ENCODE results near the gene PARN.

PARN gene

GRCh38 chr16:14386115-14386514, 243.9 kb downstream of the PARN start:
- H3K27ac ChIP-seq (ENCODE audit: low read depth, low read length), result no peak overlapping the region

More at GRCh38 chr16:14386115-14386514, 243.9 kb downstream of the PARN start:
- Histone ChIP-seq H3K36me3 (ENCODE audit: control insufficient read depth, insufficient read depth, low read length) (no peaks in the 10 kb centered on the region), H3K9ac (ENCODE audit: low read length) (no peak overlapping the region), H3K27me3 (ENCODE audit: control insufficient read depth, insufficient read depth, low read length) (no peaks in the 10 kb centered on the region), H3K4me3 (ENCODE audit: low read length) (no peak overlapping the region), H3K4me1 (ENCODE audit: control insufficient read depth, insufficient read depth, low read length) (no peaks in the 10 kb centered on the region)

Data from rectal smooth muscle tissue (tissue), 1 donor.